Endometrium (tissue), 2 donors: ENCODE measurements around the gene TXNIP.

ENCODE experiments used
- FAIRE-seq: peaks from 2 replicates; lab custom pipeline; 2012; peaks lifted over from hg19 to GRCh38; lab: Jason Lieb, UNC
- donor health status: control.
- donor health status: control.

TXNIP gene

GRCh38 chr1:146010126-146010738, 13.9 kb upstream of the TXNIP start:
- no peak for FAIRE-seq

GRCh38 chr1:146007489-146008133, 11.2 kb upstream of the TXNIP start:
- no peak for FAIRE-seq

- FAIRE-seq, result no peak
Measured at GRCh38 chr1:146001709-146002108, 5.3 kb upstream of the TXNIP start.

GRCh38 chr1:145999321-146000024, 3.1 kb upstream of the TXNIP start:
- no peak for FAIRE-seq

- no peak for FAIRE-seq
Measured at GRCh38 chr1:145997718-145998023, 1.3 kb upstream of the TXNIP start.

GRCh38 chr1:145997016-145997717, 788 bp upstream of the TXNIP start:
- no peak for FAIRE-seq

GRCh38 chr1:145995964-145996432, 381 bp downstream of the TXNIP start:
- no peak for FAIRE-seq

- FAIRE-seq, result no peak
Measured at GRCh38 chr1:145995148-145995881, 1.1 kb downstream of the TXNIP start.

- FAIRE-seq, result no peak
Measured at GRCh38 chr1:145994391-145995120, 1.8 kb downstream of the TXNIP start.

GRCh38 chr1:145993618-145994390, 2.6 kb downstream of the TXNIP start:
- no peak for FAIRE-seq

GRCh38 chr1:145992958-145993617, 3.3 kb downstream of the TXNIP start:
- FAIRE-seq, result no peak

- no peak for FAIRE-seq
Measured at GRCh38 chr1:145992502-145992936, 3.9 kb downstream of the TXNIP start.

GRCh38 chr1:145991735-145992412, 4.5 kb downstream of the TXNIP start:
- FAIRE-seq, result no peak

- no peak for FAIRE-seq
Measured at GRCh38 chr1:145990249-145990855, 6.0 kb downstream of the TXNIP start.

- no peak for FAIRE-seq
Measured at GRCh38 chr1:145988773-145989172, 7.6 kb downstream of the TXNIP start.

- FAIRE-seq, result no peak
Measured at GRCh38 chr1:145987926-145988325, 8.5 kb downstream of the TXNIP start.

- no peak for FAIRE-seq
Measured at GRCh38 chr1:145986551-145986950, 9.8 kb downstream of the TXNIP start.

GRCh38 chr1:145985502-145986439, 10.6 kb downstream of the TXNIP start:
- no peak for FAIRE-seq
